Skeletal muscle tissue (tissue), 4 donors: Measurements from ENCODE around the gene MOB2. TPM values are rescaled to one million over a fixed set of nuclear protein-coding genes. Genes with fewer than 3 reads are reported as not detected.

Experiments
- H3K27ac ChIP-seq: one replicate; pipeline ENCODE4 v1.7.0; 2013; ENCODE audit warnings: mild to moderate bottlenecking, low read depth, low read length, inconsistent platforms
- H3K27me3 ChIP-seq, 3 donors: one replicate each; pipeline ENCODE4 v1.7.0; 2013; ENCODE audit warnings: low read length in 3 of 3; ENCODE audit not compliant: control insufficient read depth in 3 of 3, insufficient read depth in 3 of 3
- H3K36me3 ChIP-seq, 3 donors: one replicate each; pipeline ENCODE4 v1.7.0; 2013; ENCODE audit warnings: low read length in 3 of 3; ENCODE audit not compliant: control insufficient read depth in 3 of 3, insufficient read depth in 3 of 3
- H3K4me1 ChIP-seq, 3 donors: one replicate each; pipeline ENCODE4 v1.7.0; 2013; ENCODE audit warnings: low read length in 3 of 3, mild to moderate bottlenecking in 3 of 3; ENCODE audit not compliant: control insufficient read depth in 3 of 3, insufficient read depth in 3 of 3
- H3K4me3 ChIP-seq, 3 donors: one replicate each; pipeline ENCODE4 v1.7.0; 2013; ENCODE audit warnings: low read length in 3 of 3
- H3K9ac ChIP-seq, 3 donors: one replicate each; pipeline ENCODE4 v1.7.0; 2013; ENCODE audit warnings: low read length in 3 of 3, mild to moderate bottlenecking in 3 of 3, moderate library complexity in 2 of 3, low read depth in 1 of 3
- H3K9me3 ChIP-seq, 3 donors: one replicate each; pipeline ENCODE4 v1.7.0; 2013; ENCODE audit warnings: low read length in 3 of 3; ENCODE audit not compliant: control insufficient read depth in 3 of 3
- total RNA-seq: library from RNA; depleted of rRNA; stranded (reverse); fragments of >200 nt; gene quantifications from one replicate; pipeline ENCODE4 v1.2.3, GENCODE V29; 2014
- donor health status: Osteomylitis.

The MOB2 gene
- total RNA-seq, 1 donor from 2014 or later = 18.3 TPM

DNA sequence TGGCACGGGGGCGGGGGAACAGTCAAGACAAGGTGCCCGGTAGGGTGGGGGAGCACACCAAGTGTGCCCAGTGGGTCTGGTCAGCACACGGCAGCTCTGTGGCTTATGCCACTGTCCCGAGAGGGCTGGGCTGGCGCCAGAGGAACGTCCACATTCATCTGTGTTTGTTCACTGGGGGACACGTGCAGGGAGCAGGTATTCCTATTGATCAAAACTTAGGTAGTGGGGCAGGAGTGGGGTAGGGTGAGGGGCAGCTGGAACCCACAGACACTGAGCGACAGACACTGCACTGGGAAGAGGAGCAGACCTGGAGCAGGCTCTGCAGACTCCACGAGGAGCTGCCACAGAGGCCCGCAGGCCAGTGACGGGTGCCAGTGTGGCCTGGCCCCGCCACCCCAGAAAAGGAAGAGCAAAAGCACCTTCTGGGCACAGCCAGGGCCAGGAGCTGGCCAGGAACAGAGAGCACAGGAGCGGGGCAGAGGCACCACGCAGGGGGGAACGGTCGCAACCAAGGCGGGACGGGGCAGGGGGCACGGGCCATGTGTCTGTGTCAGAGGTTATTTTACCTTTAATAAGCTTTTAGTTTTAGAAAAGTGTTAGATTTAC is 2.1 kb upstream of the MOB2 start:
- peaks cover 44 to 55% (median 51%) of the 10 kb centered on the region in 3 donors for H3K4me1 ChIP-seq
- H3K36me3 ChIP-seq = no peaks in the 10 kb centered on the region
- H3K27ac ChIP-seq = no peak overlapping the region

DNA sequence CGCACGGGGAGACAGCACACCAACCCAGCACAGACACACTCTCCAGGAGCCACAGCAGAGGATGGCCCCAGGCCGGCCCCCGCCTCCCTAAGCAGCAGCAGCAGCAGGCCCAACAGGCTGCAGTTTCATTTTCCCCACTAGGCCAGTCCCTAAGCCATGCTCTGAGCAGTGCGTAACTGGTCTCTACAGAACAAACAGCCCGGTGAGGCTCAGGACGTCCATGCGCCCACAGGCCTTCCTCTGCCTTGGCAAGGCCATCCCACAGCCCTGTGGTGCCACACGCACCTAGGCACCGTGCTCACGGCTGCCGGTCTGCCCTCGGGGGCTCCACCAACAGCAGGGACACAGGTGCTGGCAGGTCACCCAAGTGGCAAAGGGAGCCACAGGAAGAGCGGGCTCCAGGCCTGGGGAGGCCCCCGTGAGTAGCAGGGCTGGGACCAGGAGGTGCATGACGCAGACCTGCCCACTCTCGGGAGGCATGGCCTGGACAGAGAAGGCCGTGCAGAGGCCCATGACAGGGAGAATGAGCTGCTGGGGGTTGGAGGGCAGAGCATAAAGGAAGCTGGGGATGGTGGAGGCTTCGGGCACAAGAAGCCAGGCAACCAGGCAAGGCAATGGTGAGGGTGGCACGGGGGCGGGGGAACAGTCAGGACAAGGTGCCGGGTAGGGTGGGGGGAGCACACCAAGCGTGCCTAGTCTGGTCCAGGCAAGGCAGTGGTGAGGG is 1.4 kb upstream of the MOB2 start:
- Histone ChIP-seq H3K27me3 (no peaks in the 10 kb centered on the region), H3K36me3 (no peaks in the 10 kb centered on the region), H3K4me3 (peak overlapping the region in 1 of 3 donors; percentile 17), H3K4me1 (peaks cover 50 to 61% (median 58%) of the 10 kb centered on the region in 3 donors), H3K27ac (no peak overlapping the region), H3K9me3 (no peaks in the 10 kb centered on the region), H3K9ac (peak overlapping the region in 1 of 3 donors; percentile 45)

More for the DNA sequence above, 2.1 kb upstream of the MOB2 start:
- no peak overlapping the region for H3K9ac ChIP-seq
- H3K4me3 ChIP-seq = no peak overlapping the region
- no peaks in the 10 kb centered on the region for H3K27me3 ChIP-seq
- H3K9me3 ChIP-seq = no peaks in the 10 kb centered on the region

DNA sequence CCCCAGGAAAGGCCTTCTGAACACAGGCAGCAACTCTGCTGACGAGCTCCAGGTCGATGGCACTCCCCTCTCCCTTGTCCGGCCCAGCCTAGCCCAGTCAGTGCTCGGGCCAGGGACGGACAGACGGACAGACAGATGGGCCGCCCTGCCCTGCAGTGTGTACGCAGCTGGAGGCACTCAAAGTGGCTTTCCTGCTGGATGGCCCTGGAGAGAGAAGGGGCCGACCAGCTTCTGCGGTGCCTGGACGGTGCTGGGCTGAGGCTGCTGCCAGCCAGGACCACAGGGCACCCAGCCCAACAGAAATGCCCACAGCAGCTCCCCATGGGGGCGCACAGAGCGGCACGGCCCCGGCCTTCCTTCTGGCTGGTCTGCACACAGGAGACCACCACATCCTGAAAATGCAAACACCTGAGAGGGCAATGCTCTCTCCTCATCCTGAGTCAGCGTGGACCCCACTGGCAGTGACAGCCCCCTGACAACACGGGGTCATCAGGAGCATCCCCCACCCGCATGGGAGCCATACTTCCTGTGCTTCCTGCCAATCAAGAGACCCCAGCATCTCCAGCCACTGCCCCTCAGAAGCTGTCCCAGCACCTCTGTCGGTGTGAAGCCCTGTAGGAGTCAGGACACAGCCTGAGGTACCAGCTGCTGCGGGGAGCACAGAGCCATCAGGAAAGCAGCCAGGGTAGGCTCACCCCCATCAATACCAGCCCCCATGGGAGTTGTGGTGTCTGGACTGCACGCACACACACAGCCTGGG is 692 bp upstream of the MOB2 start:
- Histone ChIP-seq H3K9ac (peak overlapping the region in 2 of 3 donors; percentile 32 to 45), H3K4me1 (peaks cover 54 to 69% (median 65%) of the 10 kb centered on the region in 3 donors), H3K9me3 (no peaks in the 10 kb centered on the region), H3K36me3 (no peaks in the 10 kb centered on the region), H3K4me3 (peak overlapping the region in 1 of 3 donors; percentile 17), H3K27me3 (no peaks in the 10 kb centered on the region), H3K27ac (no peak overlapping the region)

DNA sequence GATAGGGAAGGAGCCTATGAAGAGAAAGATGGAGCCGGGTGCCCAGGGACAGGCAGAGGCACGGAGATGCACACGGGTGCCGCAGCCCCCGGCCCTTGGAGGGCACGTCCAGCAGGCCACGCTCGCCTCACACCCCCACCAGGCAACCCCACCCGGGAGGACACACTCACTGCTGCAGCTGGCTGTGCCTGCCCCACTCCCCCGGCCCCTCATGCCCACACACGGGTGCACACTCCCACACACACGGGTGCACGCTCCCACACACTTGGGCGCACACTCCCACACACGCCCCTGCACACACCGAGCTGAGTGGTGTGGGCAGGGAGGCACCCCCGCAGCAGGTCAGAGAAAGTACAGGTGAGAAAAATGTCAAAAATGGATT is 1.1 kb downstream of the MOB2 start:
- Histone ChIP-seq H3K4me1 (peaks cover 59 to 85% (median 81%) of the 10 kb centered on the region in 3 donors), H3K36me3 (no peaks in the 10 kb centered on the region), H3K4me3 (peak overlapping the region in 2 of 3 donors; percentile 25 to 56), H3K27me3 (no peaks in the 10 kb centered on the region), H3K9ac (peak overlapping the region in 2 of 3 donors; percentile 13 to 68), H3K27ac (no peak overlapping the region), H3K9me3 (no peaks in the 10 kb centered on the region)

DNA sequence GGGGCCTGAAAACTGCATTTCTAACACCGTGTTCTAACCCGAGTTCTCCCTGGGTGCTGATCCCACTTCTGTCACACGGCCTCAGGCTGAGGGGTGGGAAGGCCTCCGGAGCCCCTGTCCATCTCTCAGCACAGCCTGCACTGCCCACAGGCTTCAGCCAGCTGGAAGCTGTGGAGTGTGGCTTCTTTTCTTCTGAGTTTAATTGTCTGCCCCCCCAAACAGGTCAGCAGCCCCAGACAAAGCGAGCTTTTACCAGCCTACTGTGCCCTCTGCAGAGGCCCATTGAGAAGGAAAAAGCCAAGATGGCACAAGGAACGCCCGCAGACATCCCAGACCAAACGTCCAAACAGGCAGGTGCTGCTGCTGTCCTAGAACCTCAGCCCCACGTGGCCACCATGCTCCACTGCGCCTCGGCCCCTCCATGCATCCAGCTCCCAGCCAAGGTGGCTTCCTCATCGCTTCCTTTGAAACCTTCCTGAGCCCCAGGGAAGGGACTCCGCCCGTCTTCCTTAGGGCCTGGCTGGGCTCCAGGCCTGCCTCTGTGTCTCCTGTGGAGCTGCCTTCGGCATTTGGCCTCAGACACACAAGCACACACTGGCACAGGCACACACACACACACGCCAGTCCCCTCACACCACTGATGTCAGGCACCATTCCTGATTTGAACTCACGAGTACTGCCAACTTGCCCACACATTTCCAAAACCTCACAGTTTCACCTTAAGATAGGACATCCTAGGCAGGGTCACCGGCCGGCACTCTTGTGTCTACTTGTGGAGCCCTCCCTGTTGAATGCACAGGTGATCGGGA is 1.7 kb downstream of the MOB2 start:
- H3K36me3 ChIP-seq = peaks cover 4 to 5% (median 5%) of the 10 kb centered on the region in 3 donors
- H3K4me3 ChIP-seq = no peak overlapping the region
- peaks cover 59 to 85% (median 84%) of the 10 kb centered on the region in 3 donors for H3K4me1 ChIP-seq
- H3K27ac ChIP-seq = no peak overlapping the region
- no peaks in the 10 kb centered on the region for H3K9me3 ChIP-seq
- H3K9ac ChIP-seq = peak overlapping the region in 1 of 3 donors; percentile 74
- H3K27me3 ChIP-seq = no peaks in the 10 kb centered on the region

DNA sequence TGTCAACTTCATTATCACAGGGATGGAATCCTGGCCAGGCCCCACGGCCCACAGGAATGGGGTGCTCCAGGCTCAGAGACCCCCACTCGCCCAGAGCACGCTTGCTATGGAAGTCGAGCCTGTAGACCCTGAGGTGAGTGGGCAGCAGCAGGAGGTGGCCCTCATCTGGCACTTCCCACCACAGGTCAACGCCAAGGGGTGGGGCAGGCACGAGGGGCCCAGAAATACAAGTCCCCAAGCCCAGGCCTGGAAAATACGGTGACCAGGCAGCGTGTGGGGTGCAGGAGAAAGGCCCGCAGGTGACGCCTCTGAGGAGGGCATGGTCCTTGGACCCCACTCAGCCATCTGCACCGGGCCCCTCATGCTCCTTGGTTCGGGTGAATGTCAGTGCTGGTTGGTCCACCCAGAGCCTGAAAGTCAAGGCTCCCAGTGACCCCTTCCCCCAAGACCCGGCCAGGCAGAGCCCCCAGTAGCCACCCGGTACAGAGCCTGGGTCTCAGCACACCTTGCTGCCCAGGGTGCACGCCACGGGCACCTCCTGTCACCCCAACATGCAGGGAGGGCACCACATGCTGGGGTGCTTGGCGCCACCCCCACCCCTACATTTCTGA is 2.4 kb downstream of the MOB2 start:
- H3K9me3 ChIP-seq = no peaks in the 10 kb centered on the region
- no peaks in the 10 kb centered on the region for H3K27me3 ChIP-seq
- H3K4me1 ChIP-seq = peaks cover 65 to 90% (median 89%) of the 10 kb centered on the region in 3 donors
- H3K36me3 ChIP-seq = peaks cover 11 to 12% (median 11%) of the 10 kb centered on the region in 3 donors
- peak overlapping the region in 2 of 3 donors; percentile 32 to 74 for H3K9ac ChIP-seq
- no peak overlapping the region for H3K4me3 ChIP-seq
- no peak overlapping the region for H3K27ac ChIP-seq

DNA sequence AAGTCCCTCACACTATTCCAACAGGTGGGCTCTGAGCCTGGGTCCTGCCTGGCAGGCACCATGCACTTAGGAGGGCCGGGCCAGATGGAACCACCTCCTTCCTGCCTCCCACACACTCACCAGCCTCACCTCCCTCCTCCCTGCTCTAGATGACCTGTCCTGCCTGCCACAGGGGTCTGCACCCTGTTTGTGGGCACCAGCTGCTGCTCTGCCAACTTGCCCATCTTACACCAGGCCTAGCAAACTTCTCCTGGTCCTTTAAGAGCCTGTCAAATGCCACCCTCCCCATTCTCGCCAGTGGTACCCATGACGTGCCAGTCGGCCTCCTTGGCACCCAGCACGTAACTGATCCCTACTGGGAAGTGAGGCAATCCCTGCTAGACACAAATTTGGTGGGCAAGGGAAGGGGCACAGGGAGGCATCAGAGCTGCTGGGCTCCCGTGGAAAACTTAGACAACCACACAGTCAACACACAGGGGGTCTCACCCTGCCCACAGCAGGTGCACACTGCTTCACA is 3.1 kb downstream of the MOB2 start:
- H3K4me3 ChIP-seq = peak overlapping the region in 2 of 3 donors; percentile 20 to 45
- peaks cover 16 to 18% (median 16%) of the 10 kb centered on the region in 3 donors for H3K36me3 ChIP-seq
- H3K27me3 ChIP-seq = no peaks in the 10 kb centered on the region
- no peaks in the 10 kb centered on the region for H3K9me3 ChIP-seq
- H3K27ac ChIP-seq = peak overlapping the region; percentile 60
- peaks cover 68 to 90% (median 88%) of the 10 kb centered on the region in 3 donors for H3K4me1 ChIP-seq
- H3K9ac ChIP-seq = peak overlapping the region; percentile 43 to 74 (median 62)

DNA sequence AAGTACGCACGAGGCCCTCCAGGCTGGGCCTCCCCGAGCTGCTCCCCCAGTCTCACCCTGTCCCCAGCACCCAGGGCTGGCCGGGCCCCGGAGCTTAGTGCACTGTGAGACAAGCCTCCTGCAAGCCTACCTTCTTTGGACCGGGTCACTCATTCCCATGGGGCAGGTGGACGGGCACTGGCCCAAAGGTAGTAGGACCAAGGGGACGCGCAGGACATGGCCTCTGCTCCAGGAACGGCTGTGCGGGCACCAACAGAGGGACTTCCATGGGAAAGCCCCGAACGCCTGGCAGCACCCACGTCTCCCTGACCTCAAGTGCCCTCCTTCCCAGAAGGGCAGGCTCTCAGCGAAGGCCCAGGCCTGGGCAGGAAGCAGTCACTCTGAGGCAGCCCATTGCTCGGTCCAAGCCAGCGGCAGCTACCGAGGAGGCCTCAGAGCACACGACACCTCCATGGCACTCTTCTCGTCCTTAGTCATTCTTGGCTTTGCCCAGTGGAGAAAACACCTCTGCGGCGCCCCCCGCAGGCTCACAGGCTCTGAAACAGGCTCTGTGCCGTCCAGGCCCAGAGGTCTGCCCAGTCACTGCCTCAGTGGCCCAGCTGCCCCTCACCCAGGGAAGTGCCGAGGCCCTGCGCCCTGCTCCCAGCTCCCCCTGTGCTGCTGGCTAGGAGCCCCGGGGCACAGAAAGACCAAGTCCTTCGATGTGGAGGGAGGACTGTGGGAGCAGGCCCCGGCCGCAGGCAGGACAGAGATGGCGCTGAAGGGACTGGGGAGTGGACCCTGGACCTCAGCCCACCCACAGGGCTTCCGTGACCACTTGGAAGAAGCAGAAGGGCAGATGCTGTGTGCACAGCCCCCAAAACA is 3.8 kb downstream of the MOB2 start:
- Histone ChIP-seq H3K36me3 (peaks cover 21 to 22% (median 21%) of the 10 kb centered on the region in 3 donors), H3K27ac (peak overlapping the region; percentile 60), H3K4me3 (peak overlapping the region in 2 of 3 donors; percentile 20 to 45), H3K27me3 (no peaks in the 10 kb centered on the region), H3K4me1 (peaks cover 61 to 83% (median 81%) of the 10 kb centered on the region in 3 donors), H3K9me3 (no peaks in the 10 kb centered on the region), H3K9ac (peak overlapping the region; percentile 43 to 74 (median 62))
